Stimulated activated CD4-positive, alpha-beta T cell treated with anti-CD3 and anti-CD28 coated beads, Interleukin-4, amount 100 ng/mL, for 4 hours (primary cell): ENCODE data around the gene DISP2.

Experiments used
- DNase-seq, 2 experiments: peaks; one replicate each; pipeline ENCODE4 v3.0.0-alpha.2; 2020

DISP2 gene, protein sequence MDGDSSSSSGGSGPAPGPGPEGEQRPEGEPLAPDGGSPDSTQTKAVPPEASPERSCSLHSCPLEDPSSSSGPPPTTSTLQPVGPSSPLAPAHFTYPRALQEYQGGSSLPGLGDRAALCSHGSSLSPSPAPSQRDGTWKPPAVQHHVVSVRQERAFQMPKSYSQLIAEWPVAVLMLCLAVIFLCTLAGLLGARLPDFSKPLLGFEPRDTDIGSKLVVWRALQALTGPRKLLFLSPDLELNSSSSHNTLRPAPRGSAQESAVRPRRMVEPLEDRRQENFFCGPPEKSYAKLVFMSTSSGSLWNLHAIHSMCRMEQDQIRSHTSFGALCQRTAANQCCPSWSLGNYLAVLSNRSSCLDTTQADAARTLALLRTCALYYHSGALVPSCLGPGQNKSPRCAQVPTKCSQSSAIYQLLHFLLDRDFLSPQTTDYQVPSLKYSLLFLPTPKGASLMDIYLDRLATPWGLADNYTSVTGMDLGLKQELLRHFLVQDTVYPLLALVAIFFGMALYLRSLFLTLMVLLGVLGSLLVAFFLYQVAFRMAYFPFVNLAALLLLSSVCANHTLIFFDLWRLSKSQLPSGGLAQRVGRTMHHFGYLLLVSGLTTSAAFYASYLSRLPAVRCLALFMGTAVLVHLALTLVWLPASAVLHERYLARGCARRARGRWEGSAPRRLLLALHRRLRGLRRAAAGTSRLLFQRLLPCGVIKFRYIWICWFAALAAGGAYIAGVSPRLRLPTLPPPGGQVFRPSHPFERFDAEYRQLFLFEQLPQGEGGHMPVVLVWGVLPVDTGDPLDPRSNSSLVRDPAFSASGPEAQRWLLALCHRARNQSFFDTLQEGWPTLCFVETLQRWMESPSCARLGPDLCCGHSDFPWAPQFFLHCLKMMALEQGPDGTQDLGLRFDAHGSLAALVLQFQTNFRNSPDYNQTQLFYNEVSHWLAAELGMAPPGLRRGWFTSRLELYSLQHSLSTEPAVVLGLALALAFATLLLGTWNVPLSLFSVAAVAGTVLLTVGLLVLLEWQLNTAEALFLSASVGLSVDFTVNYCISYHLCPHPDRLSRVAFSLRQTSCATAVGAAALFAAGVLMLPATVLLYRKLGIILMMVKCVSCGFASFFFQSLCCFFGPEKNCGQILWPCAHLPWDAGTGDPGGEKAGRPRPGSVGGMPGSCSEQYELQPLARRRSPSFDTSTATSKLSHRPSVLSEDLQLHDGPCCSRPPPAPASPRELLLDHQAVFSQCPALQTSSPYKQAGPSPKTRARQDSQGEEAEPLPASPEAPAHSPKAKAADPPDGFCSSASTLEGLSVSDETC (N-terminal part only)

DNA sequence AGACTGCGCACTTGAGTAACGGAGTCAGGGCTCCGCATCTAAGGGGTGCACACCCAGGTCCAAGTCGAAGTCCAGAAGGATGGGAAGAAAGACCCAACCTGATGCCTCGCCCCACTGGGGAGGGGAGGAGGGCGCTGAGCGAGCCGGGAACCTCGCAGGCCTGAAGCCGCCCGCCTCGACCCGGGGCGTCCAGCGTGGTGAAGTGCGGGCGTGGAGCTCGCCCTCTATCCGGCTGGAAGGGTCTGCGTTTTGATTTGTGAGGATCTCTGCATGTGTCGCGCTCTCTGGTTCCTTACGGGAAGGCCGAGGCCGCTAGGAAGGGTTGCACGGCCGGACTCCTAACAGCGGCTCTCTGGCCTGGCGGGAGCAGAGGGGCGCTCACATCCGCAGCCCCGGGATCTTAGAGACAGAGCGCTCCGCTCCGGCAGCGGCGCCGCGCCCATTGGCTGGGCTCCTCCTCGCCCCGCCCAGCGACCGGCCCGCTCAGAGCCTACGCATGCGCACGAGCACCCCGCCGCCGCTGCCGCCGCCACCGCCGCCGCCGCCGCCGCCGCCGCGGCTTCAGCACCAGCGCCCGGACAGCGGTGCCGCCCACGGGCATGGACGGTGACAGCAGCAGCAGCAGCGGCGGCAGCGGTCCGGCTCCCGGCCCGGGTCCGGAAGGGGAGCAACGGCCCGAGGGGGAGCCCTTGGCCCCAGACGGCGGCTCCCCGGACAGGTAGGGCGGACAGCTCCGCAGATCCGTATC is at the start of gene DISP2:
TSS of gene DISP2 (plus strand) at position 497 of the 748 bp plus-strand sequence. CDS start at position 600, 103 bp downstream.
- DNase-seq, result peak; percentile 81 to 90

DNA sequence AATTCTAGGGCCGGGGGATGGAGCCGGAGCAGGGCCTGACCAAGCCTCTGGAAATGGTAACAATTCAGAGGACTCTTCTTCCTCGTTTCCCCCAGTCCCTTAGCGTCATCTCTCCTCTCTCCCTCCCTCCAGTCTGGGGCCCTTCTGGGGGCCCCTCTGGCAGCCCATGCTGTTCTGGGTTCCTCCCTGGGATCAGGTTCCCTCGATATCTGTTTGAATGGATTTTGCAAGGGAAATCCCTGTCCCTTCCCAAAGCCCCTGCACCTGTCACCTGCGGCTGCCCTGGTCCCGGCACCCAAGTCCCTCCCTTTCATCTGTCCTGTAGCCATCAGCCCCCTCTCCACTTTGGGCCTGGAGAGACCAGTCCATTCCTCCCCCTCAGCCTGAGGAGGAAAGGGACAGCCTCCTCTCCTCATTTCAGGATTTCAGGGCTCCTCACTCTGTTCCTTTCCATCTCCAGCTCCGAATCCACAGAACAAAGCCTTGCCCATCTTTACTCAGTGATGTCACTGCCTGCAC is 48.6 kb upstream of the DISP2 start:
- DNase-seq, result no peak

DNA sequence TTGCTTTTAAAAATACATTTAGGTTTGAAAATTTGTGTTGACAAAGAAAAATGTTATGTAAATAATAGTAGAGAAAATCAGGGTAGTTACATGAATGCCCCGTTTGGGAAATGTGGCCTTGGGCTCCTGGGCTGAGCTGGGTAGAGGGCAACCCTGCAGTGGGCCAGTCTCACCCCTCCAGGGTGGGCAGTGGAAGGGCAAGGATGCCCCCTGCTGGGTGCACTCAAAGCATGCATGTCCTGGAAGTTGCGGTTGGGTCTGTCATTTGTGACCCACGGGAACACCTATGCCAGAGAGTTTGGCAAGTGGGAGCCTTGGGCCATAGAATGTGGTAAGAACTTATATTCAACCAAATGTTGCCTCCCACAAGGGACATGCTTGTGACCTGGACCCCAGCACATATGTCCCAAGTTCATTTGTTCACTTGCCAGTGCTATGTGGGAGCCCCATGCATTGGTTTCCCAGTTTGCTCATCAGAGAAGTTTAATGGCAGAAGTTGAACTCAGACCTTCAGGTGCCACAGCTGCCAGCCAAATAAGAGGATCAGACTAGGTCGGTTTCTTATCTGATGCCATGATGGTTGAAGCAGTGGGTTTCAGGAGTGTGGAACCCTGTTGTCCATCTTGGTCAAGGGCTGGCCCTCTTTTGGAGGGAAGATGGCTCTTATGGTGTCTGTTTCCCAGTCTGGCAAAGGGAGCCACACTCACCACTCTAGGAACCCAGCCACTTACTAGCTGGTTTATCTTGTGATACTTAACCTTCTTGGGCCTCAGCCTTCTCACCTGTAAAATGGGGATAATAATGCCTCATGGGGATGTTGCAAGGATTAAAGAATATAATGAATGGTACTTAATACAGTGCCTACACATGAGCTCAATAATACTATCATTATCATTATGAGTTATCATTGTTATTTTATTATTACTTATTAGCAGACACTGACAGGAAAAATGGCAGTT is 47.7 kb upstream of the DISP2 start:
- DNase-seq, result peak; percentile 34 to 49

DNA sequence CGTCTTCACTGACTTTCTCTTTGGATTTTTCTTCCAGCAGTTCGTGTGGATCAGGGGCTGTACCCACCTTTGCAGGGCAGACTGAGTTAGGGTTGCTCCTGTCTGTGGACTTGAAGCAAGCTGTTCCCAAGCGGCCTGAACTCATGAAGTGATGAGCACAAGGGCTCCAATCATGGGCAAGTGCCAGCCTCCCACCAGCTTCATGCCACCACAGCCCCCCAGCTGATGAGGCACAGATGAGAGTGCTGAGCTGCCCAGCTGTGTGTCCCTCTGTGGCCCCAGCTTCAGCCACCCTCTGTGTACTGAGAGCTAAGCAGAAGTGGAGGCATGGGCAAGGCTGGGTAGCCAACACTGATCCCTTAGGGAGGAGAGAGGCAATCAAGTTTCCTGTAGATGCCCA is 47.0 kb upstream of the DISP2 start:
- no peak for DNase-seq

DNA sequence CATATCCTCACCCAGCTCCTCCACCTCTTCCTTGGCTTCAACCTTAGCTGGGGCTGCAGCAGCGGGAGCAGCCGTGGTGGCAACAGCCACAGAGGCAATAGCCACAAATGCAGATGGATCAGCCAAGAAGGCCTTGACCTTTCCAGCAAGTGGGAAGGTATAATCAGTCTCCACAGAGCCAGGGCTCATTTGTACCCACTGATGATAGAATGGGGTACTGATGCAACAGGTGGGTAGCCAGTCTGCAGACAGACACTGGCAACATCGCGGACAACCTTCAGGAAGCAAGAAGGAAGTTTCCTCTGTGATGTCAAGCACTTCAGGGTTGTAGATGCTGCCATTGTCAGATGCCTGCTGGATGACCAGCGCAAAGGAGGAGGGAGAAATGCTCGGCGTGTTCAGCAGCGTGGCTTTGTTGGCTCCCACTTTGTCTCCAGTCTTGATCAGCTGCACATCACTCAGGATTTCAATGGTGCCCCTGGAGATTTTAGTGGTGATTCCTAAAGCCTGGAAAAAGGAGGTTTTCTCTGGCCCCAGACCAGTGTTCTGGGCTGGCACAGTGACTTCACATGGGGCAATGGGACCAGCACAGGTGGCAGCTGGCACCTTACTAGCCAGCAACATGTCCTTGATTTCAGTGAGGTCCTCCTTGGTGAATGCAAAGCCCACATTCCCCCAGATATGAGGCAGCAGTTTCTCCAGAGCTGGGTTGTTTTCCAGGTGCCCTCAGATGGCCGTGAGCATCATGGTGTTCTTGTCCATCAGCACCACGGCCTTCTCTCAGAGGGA is 45.5 kb upstream of the DISP2 start:
- DNase-seq, result no peak

DNA sequence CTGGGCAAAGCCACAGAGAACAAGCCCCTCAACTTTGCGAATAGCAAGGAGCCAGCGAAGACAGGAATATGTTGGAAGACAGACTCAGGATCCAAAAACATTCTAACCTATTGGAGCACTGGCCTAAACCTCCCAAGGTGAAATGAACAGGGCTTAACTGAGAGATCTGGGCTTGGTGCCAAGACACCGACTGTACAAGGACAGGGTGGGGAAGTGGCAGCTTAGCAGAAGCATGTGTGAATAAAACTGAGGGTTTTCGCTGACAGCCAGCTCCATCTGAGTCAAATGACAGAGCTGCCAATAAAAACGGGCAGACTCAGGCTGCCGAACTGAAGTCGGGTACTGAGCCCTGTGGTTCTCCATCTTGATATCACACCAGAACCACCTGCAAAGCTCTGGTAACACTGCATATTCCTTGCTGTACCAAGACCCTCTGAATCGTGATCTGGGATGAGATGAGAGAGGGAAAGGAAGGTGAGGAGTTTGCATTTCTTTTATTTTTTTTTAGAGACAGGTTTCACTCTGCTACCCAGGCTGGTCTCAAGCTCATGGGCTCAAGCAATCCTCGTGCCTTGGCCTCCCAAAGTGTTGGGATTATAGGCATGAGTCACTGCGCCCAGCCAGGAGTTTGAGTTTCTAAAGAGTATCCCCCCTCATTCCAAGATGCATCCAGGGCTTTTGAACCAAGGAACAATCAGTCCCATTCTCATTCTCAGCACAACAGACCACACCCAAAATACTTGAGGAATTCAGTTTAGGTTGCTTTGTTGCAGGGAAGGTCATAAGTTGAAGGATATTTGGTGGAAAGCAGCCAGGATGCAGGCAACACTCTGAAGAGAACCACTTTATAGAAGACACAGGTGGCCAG is 44.3 kb upstream of the DISP2 start:
- DNase-seq, result peak in 1 of 2 experiments; percentile 8

DNA sequence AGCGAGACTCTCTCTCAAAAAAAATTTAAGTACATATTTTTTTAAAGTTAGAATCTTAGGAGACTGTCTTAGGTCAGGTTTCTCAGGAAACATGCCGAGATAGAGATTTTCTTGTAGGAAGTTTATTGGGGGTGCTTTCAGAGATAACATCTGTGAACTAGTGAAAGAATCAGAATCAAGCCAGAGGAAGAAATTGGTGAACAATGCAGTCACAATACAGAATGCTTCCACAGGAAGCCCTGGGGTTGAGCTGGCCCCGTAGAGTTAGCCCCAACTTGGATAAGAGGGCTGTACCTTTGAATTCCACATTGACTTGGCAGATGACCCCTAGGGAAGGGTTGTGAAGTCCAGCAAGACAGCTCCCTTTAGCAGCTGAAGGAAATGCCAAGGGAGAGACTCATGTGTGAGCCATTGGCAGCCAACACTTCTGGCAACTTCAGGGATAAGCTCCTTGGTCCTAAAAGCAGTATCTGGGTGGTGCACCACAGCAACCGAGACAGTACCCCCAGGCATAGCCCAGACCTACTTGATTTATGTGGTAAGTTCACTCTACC is 43.2 kb upstream of the DISP2 start:
- no peak for DNase-seq

DNA sequence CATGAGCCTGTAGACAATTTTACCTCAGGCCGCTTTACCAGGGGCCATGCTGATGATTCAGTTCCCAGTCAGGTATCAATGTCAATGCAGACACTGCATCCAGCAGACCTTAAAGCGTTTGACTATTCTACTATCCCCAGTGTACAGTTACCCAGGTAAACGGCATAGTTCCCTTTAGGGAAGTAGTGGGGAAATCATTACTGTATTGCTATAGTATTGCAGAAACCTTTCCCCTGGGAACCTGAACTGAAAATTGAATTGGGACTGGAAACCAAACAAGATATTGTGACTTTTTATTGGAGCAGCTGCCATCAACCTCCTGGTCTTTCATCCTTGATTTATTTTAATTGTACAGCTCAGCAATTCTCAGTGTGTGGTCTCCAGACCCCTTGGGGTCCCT is 41.1 kb upstream of the DISP2 start:
- no peak for DNase-seq

DNA sequence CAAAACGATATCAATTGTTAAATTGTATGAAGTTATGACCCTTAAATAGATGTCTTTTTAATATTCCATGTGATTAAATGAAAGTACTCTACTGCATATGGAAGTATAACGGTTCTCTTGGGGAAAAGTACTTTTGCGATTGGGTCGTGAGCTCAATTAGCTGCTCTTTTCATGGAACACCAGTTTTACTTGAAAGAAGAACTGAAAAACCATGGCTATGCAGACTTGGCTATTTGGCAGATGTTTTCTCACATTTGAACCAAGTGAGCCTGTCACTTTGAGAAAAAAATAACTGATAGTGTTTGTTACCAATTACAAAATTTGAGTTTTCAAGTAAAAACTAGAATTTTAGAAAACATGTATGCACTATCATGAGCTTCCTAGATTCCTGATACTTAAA is 40.4 kb upstream of the DISP2 start:
- DNase-seq, result no peak

DNA sequence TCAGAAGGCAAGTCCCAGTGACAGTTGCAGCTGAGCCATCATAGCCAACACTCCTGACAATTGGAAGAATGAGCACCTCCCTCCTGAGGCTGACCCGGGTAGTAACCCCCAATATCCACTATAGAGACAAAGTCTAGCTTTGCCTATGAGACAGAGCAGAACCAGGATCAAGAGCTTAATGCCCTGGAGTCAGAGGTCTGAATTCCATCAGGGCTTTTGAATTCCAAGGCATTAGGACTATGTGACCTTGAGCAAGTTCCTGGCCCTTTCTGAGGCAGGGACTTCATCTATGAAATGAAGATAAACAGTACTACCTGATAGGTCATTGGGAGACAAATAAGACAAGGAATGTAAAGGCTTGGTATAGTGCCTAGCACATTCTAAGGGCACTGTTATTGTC is 37.6 kb upstream of the DISP2 start:
- DNase-seq, result no peak

DNA sequence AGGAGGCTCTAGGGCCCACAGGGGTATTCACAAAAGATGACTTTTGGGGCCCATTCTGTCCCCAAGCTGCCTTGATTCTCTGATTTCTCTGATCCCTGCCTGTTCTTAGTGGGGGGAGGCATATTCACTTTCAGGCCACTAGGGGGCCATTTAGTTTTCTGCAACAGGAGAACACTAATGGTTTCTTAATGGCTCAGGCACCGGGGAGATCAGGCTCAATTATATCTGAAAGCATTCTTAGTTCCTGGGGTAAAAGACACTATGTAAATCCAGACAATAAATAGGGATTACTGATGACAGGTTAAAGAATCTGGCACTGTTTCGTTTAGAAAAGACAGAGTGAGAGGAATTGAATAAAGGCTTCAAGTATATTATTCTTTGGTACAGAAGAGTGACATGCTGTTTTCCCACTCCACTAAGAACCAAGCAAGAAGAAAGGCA is 37.1 kb upstream of the DISP2 start:
- peak in 1 of 2 experiments; percentile 46 for DNase-seq

DNA sequence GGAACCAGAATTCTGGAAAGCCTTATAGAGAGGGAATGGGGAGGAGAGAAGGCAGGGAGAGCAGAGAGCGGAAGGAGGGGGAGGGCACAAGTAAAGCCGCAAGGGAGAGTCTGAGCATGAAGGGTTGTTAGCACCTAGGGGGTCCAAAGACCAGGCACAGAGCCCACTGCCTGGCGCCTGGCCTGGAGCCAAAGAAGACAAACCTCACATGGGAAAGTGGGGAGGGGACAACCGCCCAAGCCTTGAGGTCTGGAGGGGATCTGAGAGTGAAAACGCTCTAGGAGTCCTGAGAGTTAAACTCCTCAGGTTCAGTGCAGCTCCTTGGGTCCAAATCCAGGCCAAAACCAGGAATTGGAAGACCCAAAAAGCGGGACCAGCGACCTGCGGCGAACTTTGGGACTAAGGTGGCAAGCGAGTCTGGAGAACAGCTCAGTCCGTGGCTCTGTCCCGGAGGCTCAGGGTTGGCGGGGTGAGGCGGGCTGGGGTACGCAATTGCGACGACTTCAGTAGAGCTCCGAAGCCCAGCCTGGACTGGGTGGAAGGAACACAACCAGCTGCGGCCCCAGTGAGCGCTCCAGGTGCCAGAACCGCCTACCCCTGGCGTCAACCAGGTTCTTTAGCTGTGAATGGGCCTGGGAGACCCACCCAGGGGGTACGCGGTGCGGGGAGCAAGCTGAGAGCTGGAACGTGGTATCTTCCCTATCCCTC is 35.3 kb upstream of the DISP2 start:
- DNase-seq, result no peak

DNA sequence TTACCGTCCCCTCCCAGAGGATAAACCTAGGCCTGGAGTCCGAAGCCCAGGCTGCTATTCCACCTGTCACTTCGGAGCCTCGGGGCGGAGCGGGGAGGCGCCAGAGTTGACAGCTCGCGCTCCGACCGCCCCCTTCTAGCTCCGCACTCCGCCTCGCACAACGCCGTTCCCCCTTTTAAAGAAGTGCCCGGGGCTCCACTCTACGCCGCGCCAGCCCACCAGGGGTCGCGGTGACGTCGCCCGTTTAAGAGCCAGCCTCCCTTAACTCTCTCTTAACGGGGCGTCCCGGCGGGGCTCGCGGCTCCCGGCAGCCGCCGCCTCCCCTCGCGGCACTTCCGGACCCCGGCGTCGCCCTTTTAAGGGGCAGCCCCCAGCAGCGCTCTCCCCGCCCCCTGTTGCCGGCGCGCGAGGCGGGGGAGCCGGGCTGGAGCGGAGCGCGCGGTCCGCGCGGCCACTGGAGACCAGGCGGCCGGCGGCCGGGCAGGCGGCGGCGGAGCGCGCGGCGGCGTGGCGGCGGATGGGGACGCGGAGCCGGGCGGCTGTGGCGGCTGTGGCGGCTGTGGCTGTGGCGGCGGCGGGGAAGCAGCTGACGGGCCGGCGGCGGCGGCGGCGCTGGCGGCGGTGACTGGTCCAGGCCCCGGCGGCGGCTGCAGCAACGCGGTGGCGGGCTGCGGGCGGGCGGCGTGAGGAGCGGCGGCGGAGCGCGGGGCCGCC is 34.6 kb upstream of the DISP2 start, which contains the start of gene INAFM2:
TSS of gene INAFM2 (plus strand) at position 454 of the 714 bp plus-strand sequence. CDS start 364 bp downstream, outside the sequence.
- peak; percentile 87 to 91 for DNase-seq

DNA sequence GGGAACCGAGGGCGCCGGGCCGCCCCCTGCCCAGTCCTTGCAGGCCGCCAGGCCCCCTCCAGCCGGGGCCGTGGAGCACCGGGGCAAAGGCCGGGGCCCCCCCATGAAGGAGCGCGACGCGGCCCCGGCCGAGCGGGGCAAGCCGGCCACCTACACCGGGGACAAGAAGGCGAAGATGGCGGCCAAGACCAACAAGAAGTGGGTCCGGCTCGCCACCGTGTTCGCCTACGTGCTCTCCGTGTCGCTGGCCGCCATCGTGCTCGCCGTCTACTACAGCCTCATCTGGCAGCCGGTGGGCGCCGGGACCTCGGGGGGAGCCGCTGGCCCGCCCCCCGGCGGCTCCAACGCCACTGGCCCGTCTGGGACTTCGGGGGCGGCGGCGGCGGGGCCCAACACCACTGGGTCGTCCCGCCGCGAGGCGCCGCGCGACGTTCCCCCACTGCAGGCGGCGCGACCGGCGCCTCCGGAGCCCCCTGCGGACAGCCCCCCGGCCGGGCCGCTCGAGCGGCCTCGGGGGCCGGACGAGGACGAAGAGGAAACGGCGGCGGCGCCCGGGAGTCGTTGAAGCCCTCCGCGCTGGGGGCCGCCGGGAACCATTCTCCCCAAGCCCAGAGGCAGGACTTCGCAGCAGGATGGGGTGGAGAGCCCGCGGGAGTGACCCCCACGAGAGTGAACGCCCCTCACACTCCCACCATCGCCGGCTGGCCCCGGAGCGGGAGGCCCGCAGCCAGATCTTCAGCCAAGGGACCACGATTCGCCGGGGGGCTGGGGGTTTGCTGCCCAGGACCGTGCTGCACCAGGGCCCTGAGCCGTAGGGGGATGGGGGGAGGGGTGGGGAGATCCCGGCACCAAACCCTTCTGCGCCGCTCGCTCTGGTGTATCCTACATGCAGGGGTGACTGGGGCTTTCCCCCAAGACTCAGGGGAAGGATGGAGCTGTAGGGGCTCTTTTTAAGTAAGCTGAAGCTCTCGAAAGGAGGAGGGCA is 33.8 kb upstream of the DISP2 start:
- DNase-seq, result peak in 1 of 2 experiments; percentile 21

DNA sequence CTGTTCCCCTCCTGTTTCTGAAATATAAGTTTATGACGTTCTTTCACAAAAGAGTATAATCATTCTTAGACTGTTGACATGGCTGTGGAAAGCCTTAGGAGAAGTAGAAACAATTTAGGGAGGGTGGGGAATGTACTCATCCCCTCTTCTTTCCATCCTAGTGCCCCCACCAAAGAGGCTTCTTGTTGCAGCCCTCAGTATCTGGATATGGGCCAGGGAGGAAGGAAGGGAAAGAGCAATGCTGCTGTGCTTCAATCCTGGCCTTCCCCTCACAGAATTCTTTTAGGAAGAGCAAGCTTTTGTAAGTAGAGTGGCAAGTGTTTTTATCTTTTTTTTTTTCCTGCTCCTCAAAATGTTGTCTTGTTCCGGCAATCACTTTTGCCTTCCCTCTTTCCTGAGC is 32.8 kb upstream of the DISP2 start:
- DNase-seq, result no peak

DNA sequence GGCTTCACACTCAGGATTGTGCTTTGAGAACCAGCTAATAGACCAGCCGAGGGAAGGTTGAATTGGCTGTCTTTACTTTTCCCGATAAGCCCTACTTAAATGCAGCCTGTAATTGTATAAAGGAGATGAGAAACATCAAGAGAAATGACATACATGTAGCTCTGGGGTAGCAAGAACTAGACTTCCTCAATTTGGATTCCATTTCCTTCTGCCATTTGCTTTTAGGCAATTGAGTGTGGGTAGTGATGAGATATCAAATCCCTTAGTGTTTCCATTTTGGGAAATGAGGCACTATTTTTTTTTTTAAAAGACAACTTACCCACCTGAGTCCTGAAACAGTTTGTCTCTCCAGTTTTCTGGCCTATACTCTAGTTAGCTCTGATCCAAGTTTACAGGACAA is 32.3 kb upstream of the DISP2 start:
- no peak for DNase-seq
